Nephron progenitor cell (in vitro differentiated cells): Measurements from ENCODE around the gene GPC5.

ENCODE experiments used
- DNase-seq: peaks from one replicate; pipeline ENCODE4 v3.0.0; 2021
- H3K27ac Mint-ChIP-seq: 2 replicates; pipeline ENCODE4 v1.8.0; 2021; ENCODE audit warnings: mild to moderate bottlenecking, moderate library complexity, mixed read lengths
- H3K27me3 Mint-ChIP-seq: 2 replicates; pipeline ENCODE4 v1.8.0; 2021; ENCODE audit warnings: mild to moderate bottlenecking, low read depth, mixed read lengths; ENCODE audit not compliant: poor library complexity
- H3K36me3 Mint-ChIP-seq: 2 replicates; pipeline ENCODE4 v1.8.0; 2021; ENCODE audit warnings: low read depth, mixed read lengths
- H3K4me1 Mint-ChIP-seq: 2 replicates; pipeline ENCODE4 v1.8.0; 2021; ENCODE audit warnings: mixed read lengths
- H3K4me3 Mint-ChIP-seq: 2 replicates; pipeline ENCODE4 v1.8.0; 2021; ENCODE audit warnings: mild to moderate bottlenecking, moderate library complexity, mixed read lengths
- H3K9me3 Mint-ChIP-seq: 2 replicates; pipeline ENCODE4 v1.8.0; 2021; ENCODE audit warnings: mild to moderate bottlenecking, moderate library complexity, mixed read lengths
- CTCF ChIP-seq: fragments of 200-600 bp; sonication (generic); IDR thresholded peaks from 2 replicates; pipeline ENCODE4 v1.5.0; 2021; ENCODE audit warnings: antibody characterized with exemption

GPC5 gene

DNA sequence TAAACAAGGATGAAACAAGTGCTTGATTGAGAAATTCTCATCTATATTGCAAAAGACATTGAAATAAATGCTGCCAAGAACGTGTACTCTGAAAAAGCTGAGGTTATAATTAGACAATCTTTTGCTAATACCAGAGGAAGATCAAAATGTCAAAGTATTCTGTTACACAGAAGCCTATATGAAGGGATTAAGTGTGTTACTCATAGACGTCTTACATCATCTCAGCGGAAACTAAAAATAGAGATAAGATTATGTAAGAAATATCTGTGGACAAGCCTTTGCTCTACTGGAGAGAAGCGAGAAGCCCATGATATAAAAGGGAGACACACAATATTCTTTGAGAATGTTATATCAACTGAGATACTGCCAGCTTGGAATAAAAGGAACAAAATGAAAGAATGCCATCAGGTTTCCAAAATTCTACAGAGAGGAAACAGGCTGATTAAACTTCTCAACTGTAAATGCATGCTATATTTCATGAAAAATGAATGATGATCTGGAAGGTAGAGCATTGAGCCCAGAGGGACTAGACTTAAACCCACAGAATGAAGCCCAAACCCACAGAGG, 699.0 kb downstream of the GPC5 start:
- Mint-ChIP-seq H3K27me3 (peaks cover 3% of the 10 kb centered on the region), H3K4me3 (no peak overlapping the region), H3K36me3 (no peaks in the 10 kb centered on the region), H3K4me1 (peaks cover 4% of the 10 kb centered on the region), H3K27ac (no peak overlapping the region), H3K9me3 (no peaks in the 10 kb centered on the region)
- TF ChIP-seq CTCF: no peak
- no peak for DNase-seq

GRCh38 chr13:92101801-92102200, 703.4 kb downstream of the GPC5 start:
- DNase-seq: no peak
- TF ChIP-seq CTCF: no peak
- Mint-ChIP-seq H3K9me3 (no peaks in the 10 kb centered on the region), H3K4me1 (peaks cover 30% of the 10 kb centered on the region), H3K27me3 (peaks cover 3% of the 10 kb centered on the region), H3K27ac (no peak overlapping the region), H3K36me3 (no peaks in the 10 kb centered on the region), H3K4me3 (no peak overlapping the region)

- H3K27me3 Mint-ChIP-seq: peaks cover 3% of the 10 kb centered on the region
- no peak overlapping the region for H3K4me3 Mint-ChIP-seq
- TF ChIP-seq CTCF: no peak
- peak; percentile 6 for DNase-seq
- peaks cover 30% of the 10 kb centered on the region for H3K4me1 Mint-ChIP-seq
- H3K9me3 Mint-ChIP-seq: no peaks in the 10 kb centered on the region
- no peaks in the 10 kb centered on the region for H3K36me3 Mint-ChIP-seq
- H3K27ac Mint-ChIP-seq: peak overlapping the region; percentile 77
These were observed 705.3 kb downstream of the GPC5 start for GRCh38 chr13:92103689-92104153.

DNA sequence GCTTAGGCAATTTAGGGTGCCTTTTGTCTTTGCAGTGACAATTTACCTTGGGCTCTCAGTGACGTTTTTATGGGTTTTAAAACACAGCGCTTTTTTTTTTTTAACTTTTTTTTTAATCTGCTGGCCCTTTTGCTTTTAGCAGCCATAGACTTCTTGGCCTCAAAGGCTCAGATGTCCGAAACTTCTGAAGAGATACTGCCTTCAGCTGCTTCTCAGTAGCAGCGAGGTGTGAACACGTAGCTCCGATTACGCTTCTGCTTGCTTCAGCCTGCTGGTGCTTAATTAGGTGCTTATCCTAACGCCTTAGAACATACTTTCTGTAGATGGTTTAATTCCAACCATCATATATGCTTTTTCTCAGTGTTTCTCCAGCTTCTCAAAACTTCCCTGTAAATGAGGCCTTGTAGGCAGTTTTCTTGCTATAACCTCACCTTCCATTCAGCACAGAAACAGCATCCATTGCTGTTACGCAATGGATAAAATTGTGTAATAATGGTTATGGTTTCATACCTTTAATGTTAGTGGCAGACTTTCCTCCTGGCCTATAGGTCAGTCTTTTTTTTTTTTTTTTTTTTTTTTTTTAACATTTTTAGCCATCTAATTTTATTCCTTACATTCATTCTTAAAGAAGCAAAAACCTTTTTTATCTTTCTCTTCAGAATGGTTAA, 723.9 kb downstream of the GPC5 start:
- no peak for TF ChIP-seq CTCF
- Mint-ChIP-seq H3K27ac (peak overlapping the region; percentile 20), H3K36me3 (peaks cover 16% of the 10 kb centered on the region), H3K9me3 (peaks cover 22% of the 10 kb centered on the region), H3K4me3 (peak overlapping the region; percentile 56), H3K4me1 (peaks cover 38% of the 10 kb centered on the region), H3K27me3 (no peaks in the 10 kb centered on the region)
- peak; percentile 14 for DNase-seq

DNA sequence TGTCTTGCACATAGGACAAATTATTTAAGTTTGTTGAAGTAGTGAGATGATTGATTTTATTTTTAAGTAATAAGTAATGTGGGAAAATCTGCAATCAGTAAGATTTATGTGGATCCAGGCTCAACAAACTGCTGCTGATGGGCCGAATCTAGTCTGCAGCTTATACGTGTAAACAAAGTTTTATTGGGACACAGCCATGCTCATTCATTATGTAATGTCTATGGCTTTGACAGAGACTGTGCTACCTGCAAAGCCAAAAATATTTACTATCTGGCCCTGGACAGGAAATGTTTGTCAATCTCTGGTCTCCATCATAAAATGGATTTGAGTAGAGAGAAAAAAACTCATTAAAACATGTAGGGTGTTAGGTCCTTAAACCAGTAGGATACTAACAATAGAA, 728.0 kb downstream of the GPC5 start:
- Mint-ChIP-seq H3K4me3 (no peak overlapping the region), H3K27ac (no peak overlapping the region)

More for the DNA sequence above, 728.0 kb downstream of the GPC5 start:
- no peak for DNase-seq
- Mint-ChIP-seq H3K9me3 (no peaks in the 10 kb centered on the region), H3K27me3 (no peaks in the 10 kb centered on the region), H3K36me3 (no peaks in the 10 kb centered on the region), H3K4me1 (peaks cover 37% of the 10 kb centered on the region)
- no peak for TF ChIP-seq CTCF
